Sigmoid colon (tissue), 7 donors: ENCODE data around the gene YEATS2. TPM values are rescaled to one million over a fixed set of nuclear protein-coding genes. Genes with fewer than 3 reads are reported as not detected.

ENCODE experiments used
- DNase-seq: peaks from one replicate; pipeline ENCODE4 v3.0.0-alpha.2; 2019
- H3K27ac ChIP-seq, 4 donors: fragments of 200-600 bp; sonication (generic); one replicate each; pipeline ENCODE4 v1.5.1; 2016 to 2019; ENCODE audit warnings: mild to moderate bottlenecking in 1 of 4
- H3K27me3 ChIP-seq, 3 donors: fragments of 200-600 bp; sonication (generic); one replicate each; pipeline ENCODE4 v1.5.1; 2019; ENCODE audit warnings: mild to moderate bottlenecking in 1 of 3
- H3K36me3 ChIP-seq, 4 donors: fragments of 200-600 bp; sonication (generic); one replicate each; pipeline ENCODE4 v1.5.1; 2016 to 2019
- H3K4me1 ChIP-seq, 4 donors: fragments of 200-600 bp; sonication (generic); one replicate each; pipeline ENCODE4 v1.5.1; 2017 to 2019
- H3K4me3 ChIP-seq, 4 donors: fragments of 200-600 bp; sonication (generic); one replicate each; pipeline ENCODE4 v1.5.1; 2017 to 2019; ENCODE audit warnings: mild to moderate bottlenecking in 2 of 4, moderate library complexity in 1 of 4
- H3K9me3 ChIP-seq, 4 donors: fragments of 200-600 bp in 3 of 4; sonication (generic) in 3 of 4; one replicate each; pipeline versions ENCODE4 v1.5.1 to v1.6.1; 2013 to 2019
- CTCF ChIP-seq, 4 experiments: fragments of 450-650 bp in 3 of 4; fragments of 200-600 bp in 1 of 4; IDR thresholded peaks; one replicate each; pipeline ENCODE4 v1.5.1; 2016 to 2019; ENCODE audit warnings: antibody characterized with exemption in 4 of 4, mild to moderate bottlenecking in 3 of 4, moderate library complexity in 2 of 4
- EP300 ChIP-seq, 4 donors: sonication (generic); formaldehyde crosslinking; IDR thresholded peaks; one replicate each; pipeline ENCODE4 v1.6.1; 2017; ENCODE audit warnings: antibody characterized with exemption in 4 of 4
- POLR2A ChIP-seq, 2 donors: fragments of 450-650 bp; IDR thresholded peaks; one replicate each; pipeline ENCODE4 v1.6.1; 2016; ENCODE audit warnings: antibody characterized with exemption in 2 of 2, mild to moderate bottlenecking in 2 of 2, moderate library complexity in 2 of 2
- POLR2AphosphoS5 ChIP-seq, 4 donors: sonication (generic); formaldehyde crosslinking; IDR thresholded peaks; one replicate each; pipeline ENCODE4 v1.6.1; 2017; ENCODE audit warnings: antibody characterized with exemption in 4 of 4
- WGBS, 2 donors: extraction: QIAGEN DNeasy Blood & Tissue Kit; methylation state at CpG; one replicate each; pipeline ENCODE4 v1.1.7; 2013; 5-methylcytosine and 5-hydroxymethylcytosine counted together
- intact Hi-C: fragments of 100-400 bp; cut with DNase I; formaldehyde crosslinking; loops from one replicate; pipeline ENCODE4 v1.15.1; 2023
- polyA plus RNA-seq, 3 donors: library from polyadenylated mRNA; stranded (reverse); fragments of 200-250 nt; gene quantifications; one replicate each; pipeline ENCODE4 v1.2.3, GENCODE V29; 2013
- total RNA-seq, 4 donors: library from RNA; depleted of rRNA; stranded (reverse); fragments of >200 nt; gene quantifications; one replicate each; pipeline ENCODE4 v1.1.0, GENCODE V29; 2016
- donor health status: healthy with polysubstance abuse.
- donor health status: Bipolar disorder and iron deficiency.
- donor health status: healthy.

The YEATS2 gene
- total and polyA plus RNA-seq, 7 donors, result 3.0 to 20.3 (median 13.2) TPM

DNA sequence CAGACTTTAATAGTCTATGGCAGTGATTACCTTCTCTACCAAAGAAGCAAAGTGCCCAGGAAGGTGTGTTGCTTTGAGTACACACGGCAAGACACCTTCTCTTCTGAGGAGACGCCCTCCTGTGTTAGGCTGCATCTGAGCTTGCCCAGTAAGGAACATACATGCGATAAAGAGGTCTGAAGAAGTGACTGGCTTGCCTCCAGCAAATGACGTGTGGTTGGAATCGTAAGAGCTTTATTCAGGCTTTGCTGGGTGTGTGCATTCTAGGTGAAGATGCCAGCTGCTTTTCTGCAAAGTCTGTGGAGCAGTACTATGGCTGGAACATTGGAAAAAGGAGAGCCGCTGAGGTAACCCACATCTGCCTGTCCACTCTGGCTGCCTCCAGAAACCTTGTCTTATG lies 105.4 kb downstream of the YEATS2 start:
- no peak overlapping the region for H3K27ac ChIP-seq
- H3K27me3 ChIP-seq, result no peaks in the 10 kb centered on the region
- H3K4me3 ChIP-seq, result no peak overlapping the region
- TF ChIP-seq POLR2AphosphoS5 (IDR thresholded peaks at IDR 0.05), result no peak
- no peak for TF ChIP-seq CTCF (IDR thresholded peaks at IDR 0.05)
- TF ChIP-seq POLR2A (IDR thresholded peaks at IDR 0.05), result no peak
- no peak for TF ChIP-seq EP300 (IDR thresholded peaks at IDR 0.05)
- peaks cover 15 to 98% (median 61%) of the 10 kb centered on the region in 4 donors for H3K36me3 ChIP-seq
- H3K9me3 ChIP-seq, result no peaks in the 10 kb centered on the region
- 85 to 92% methylated on average over 6 of the region's 6 CpGs for WGBS, 2 donors
- DNase-seq, result no peak
- intact Hi-C loops, result no loop called here
- no peaks in the 10 kb centered on the region for H3K4me1 ChIP-seq

- WGBS, 2 donors, result 91 to 94% methylated on average over 12 of the region's 12 CpGs
- Histone ChIP-seq H3K4me1 (no peaks in the 10 kb centered on the region), H3K9me3 (no peaks in the 10 kb centered on the region), H3K27ac (no peak overlapping the region), H3K36me3 (peaks cover 20 to 100% (median 57%) of the 10 kb centered on the region in 4 donors), H3K27me3 (no peaks in the 10 kb centered on the region), H3K4me3 (no peak overlapping the region)
- DNase-seq, result no peak
- intact Hi-C loops, result no loop called here
- TF ChIP-seq POLR2AphosphoS5 (IDR thresholded peaks at IDR 0.05) (no peak), POLR2A (IDR thresholded peaks at IDR 0.05) (no peak), EP300 (IDR thresholded peaks at IDR 0.05) (no peak), CTCF (IDR thresholded peaks at IDR 0.05) (no peak)
Observed at GRCh38 chr3:183807209-183807728, 109.7 kb downstream of the YEATS2 start.

GRCh38 chr3:183807881-183808280 lies 110.3 kb downstream of the YEATS2 start:
- peaks cover 17 to 95% (median 54%) of the 10 kb centered on the region in 4 donors for H3K36me3 ChIP-seq
- no peaks in the 10 kb centered on the region for H3K9me3 ChIP-seq
- 97 to 98% methylated on average over 12 of the region's 12 CpGs for WGBS, 2 donors
- DNase-seq, result no peak
- intact Hi-C loops, result no loop called here
- TF ChIP-seq POLR2A (IDR thresholded peaks at IDR 0.05) (no peak), EP300 (IDR thresholded peaks at IDR 0.05) (no peak), POLR2AphosphoS5 (IDR thresholded peaks at IDR 0.05) (no peak), CTCF (IDR thresholded peaks at IDR 0.05) (no peak)
- H3K27me3 ChIP-seq, result no peaks in the 10 kb centered on the region
- H3K4me1 ChIP-seq, result no peaks in the 10 kb centered on the region
- no peak overlapping the region for H3K27ac ChIP-seq
- H3K4me3 ChIP-seq, result no peak overlapping the region

GRCh38 chr3:183808355-183808754 lies 110.8 kb downstream of the YEATS2 start:
- WGBS, 2 donors, result 93 to 94% methylated on average over 11 of the region's 11 CpGs
- TF ChIP-seq EP300 (IDR thresholded peaks at IDR 0.05) (no peak), CTCF (IDR thresholded peaks at IDR 0.05) (no peak), POLR2A (IDR thresholded peaks at IDR 0.05) (no peak), POLR2AphosphoS5 (IDR thresholded peaks at IDR 0.05) (no peak)
- Histone ChIP-seq H3K27me3 (no peaks in the 10 kb centered on the region), H3K4me3 (no peak overlapping the region), H3K27ac (no peak overlapping the region), H3K4me1 (no peaks in the 10 kb centered on the region), H3K36me3 (peaks cover 16 to 90% (median 54%) of the 10 kb centered on the region in 4 donors), H3K9me3 (no peaks in the 10 kb centered on the region)
- intact Hi-C loops, result no loop called here
- DNase-seq, result no peak

DNA sequence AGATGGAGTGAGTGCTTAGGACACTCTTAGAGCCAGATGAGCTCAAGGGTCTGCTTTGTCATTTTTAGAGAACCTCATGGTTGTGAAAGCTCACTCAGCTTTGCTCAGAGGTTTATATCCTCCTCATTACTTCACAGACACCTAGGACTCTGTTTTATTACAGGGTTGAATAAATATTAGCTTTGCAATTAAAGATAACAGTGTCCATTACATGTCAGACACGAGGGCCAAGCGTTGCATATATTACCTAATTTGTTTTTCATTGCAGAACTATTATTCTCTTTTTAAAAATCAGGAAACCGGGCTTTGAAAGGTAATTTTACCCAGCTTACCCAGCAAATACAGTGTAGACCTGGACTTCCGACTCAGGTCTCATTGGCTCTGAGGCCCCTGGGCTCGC lies 111.7 kb downstream of the YEATS2 start:
- Histone ChIP-seq H3K36me3 (peaks cover 16 to 81% (median 48%) of the 10 kb centered on the region in 4 donors), H3K4me1 (no peaks in the 10 kb centered on the region), H3K4me3 (no peak overlapping the region), H3K9me3 (no peaks in the 10 kb centered on the region), H3K27me3 (no peaks in the 10 kb centered on the region), H3K27ac (no peak overlapping the region)
- TF ChIP-seq CTCF (IDR thresholded peaks at IDR 0.05) (no peak), POLR2AphosphoS5 (IDR thresholded peaks at IDR 0.05) (no peak), POLR2A (IDR thresholded peaks at IDR 0.05) (no peak), EP300 (IDR thresholded peaks at IDR 0.05) (no peak)
- no peak for DNase-seq
- intact Hi-C loops, result no loop called here
- WGBS, 2 donors, result 47 to 81% methylated on average over 5 of the region's 5 CpGs
